ENCODE measurements around the gene CDNF.
A peak's percentile ranks its signal among the peaks of the same experiment; 100 is the strongest.
"Not testable (repeated sequence)": the region's sequence is repeated elsewhere in the genome, so short reads cannot be mapped to it uniquely, and the experiment has no call there.

The CDNF gene

DNA sequence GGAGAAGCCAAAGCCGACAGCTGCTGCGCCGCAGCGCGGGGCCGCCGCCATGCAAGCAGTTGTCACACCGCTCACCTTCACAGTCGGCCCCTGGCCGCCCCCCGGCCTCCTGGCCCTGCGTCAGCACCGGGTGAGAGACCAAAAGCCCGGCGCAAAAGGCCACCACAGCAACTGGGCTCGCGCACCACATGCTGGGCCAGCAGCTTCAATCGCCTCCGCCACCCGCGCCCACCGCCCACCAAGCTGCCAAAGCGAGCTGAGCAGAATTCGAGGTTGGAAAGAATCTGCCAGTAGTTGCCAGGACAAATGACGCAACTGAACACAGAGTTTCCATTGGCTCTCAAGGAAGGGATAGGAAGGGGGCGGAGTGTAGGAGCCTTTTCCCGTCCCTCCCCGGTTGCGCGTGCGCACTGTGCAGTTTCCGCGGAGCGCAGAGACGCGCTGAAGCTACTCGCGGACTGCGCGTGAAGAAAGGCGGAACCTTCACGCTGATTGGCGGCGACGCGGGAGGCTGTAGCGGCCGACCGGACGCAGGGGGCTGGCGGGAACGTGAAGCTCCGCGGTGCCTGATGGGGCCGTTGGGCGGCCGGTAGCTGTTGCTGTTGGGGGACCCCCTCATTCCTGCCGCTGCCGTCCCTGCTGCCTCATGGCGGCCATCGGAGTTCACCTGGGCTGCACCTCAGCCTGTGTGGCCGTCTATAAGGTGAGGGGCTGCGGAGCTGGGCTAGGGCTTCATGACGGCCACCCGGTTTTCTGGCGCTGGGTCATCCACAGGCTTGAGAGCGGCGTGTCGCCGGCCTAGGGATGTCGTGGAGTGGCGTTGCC lies at the start of gene CDNF, which contains the start of the genes HSPA14 and MSANTD7:
CDNF (minus strand) TSS at position 281 of the 825 bp plus-strand sequence; CDS start at position 190, 91 bp downstream.
HSPA14 (plus strand) TSS at position 550 of the 825 bp plus-strand sequence; CDS start at position 647, 97 bp downstream.
MSANTD7 (plus strand) TSS at position 550 of the 825 bp plus-strand sequence. CDS start 3,979 bp downstream, outside the sequence.
- DNase-seq: peak; percentile 94

DNA sequence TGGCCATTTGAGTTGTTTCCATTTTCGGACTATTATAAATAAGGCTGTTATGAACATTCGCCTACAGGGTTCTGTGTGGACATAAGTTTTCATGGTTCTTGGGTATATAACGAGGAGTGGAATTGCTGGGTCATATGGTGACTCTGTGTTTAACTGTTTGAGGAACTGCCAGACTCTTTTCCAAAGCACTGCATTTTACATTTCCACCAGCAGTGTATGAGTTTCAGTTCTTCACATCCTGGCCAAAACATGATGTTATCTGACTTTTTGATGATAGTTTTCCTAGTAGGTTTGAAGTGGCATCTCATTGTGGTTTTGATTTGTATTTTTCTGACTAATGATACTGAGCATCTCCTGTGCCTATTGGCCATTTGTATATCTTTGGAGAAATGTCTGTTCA lies 46.2 kb upstream of the CDNF start:
- no peak for DNase-seq

DNA sequence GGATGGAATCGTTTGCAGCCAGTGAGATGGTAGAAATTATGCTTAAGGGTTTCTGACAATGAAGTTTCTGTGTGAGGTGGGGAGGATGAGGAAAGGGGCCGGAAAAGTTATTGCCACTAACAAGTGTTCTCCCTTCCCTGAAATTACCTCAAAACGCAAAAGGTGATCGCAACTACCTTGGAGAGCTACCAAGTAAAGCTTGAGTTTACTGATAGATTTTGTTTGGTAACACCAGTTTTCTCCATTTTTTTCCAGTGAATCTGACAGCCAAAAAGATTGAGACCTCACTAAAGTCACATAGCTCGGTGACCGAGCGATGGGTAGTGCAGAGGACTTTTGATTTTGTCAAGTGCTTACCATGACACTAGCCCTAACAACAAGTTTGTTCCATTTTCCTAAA lies 42.4 kb upstream of the CDNF start:
- DNase-seq: no peak

DNA sequence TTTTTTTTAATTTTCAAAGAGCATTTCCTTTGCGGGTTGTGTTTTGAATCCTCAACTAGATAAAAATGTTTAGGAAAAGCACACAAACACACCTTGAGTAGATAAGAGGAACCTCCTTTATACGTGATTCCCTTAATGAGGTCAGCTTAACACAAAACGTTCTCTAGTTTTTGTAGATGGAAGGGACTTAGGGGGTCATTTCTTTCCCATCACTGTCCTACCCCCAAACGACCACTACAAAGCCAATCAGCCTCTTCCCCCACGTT lies 42.0 kb upstream of the CDNF start:
- DNase-seq: no peak

DNA sequence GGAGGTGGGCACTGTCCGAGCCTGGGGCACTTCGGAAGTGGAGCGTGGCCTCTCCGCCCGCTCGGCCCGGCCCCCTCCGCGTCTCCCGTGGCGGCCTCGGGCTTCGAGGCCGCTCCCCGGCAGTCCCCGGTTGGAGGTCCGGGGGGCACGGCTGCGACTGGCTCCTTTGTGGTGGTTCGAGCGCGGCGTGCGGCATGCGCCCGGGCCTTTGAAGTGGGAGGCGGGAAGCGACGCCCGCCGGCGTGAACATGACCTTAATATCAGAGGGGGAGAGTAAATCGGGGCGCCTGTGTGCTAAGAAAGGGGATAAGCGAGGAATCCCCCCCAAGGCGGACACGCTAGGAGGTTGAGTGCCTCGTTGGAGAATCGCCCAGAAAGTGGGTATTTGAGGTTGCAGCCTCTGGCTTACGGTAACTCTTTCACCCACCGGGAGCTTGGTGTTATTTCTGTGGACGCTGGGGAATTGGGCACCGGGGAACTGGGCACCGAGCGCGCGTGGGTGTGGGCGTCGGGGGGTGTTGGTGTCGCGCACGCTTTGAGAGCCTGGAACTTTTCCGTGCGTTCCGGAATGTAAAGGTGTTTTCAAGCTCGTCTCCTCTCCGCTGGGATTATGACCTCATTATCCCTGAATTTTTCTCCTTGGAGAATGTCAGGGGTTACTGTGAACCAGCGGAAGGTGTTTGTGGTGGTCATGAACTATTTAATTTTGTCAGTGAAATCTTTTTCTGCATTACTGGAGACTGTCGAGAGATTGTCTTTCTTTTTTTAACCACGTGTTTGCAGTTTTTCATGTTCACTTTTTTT lies 41.5 kb upstream of the CDNF start:
- no peak for DNase-seq

DNA sequence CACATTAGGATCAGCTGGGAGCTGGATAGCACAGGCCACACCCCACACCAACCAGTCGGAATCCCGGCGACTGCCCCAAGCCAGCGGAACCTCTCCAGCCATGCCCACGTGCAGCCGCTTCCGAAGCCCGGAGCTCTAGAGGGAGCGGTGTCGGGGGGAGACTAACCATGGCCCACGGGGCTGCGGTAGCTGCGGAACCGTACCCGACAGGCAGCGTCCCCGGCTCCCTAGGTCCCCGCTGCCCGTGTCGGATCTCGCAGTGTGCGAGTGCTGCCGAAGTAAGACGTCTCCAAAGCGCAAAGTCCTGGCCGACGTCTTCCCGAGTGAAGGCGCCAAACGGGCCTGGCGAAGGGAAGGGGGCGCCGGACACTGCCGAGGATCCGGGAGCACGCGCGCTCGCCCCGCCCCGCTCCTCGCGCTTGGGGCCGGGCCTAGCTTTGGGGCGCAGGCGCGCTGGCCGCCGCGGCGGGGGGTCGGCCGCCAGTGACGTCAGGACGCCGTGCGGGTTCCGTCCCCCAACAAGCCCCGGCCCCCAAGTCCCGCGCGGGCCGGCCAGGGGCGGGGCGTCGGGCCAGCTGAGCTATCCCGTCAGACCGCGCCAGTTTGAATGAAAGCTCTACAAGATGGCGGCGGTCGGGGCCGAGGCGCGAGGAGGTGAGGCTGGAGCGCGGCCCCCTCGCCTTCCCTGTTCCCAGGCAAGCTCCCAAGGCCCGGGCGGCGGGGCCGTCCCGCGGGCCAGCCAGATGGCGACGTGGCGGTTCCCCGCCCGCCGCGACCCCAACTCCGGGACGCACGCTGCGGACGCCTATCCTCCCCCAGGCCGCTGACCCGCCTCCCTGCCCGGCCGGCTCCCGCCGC lies 40.7 kb upstream of the CDNF start, which contains the start of gene SUV39H2:
SUV39H2 (plus strand) TSS at position 601 of the 858 bp plus-strand sequence; CDS start at position 624, 23 bp downstream.
- DNase-seq: peak; percentile 66

DNA sequence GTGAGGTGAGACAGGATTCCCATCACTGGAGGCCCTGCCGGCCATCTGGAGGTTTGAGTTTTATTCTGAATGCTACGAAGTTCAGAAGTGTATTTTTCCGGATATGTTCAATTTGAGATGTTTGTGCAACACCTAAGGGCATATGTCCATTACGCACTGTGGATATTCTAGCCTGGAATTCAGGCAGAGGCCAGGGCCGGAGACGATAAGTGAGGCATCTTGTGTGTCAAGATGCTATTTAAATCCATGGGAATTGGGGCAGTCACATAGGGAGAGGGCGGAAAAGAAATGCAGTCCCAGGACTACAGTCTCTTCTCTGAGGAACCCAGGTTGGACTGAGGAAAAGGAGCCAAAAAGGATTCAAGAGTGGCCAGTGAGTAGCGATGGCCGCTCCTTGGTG lies 38.9 kb upstream of the CDNF start:
- no peak for DNase-seq

DNA sequence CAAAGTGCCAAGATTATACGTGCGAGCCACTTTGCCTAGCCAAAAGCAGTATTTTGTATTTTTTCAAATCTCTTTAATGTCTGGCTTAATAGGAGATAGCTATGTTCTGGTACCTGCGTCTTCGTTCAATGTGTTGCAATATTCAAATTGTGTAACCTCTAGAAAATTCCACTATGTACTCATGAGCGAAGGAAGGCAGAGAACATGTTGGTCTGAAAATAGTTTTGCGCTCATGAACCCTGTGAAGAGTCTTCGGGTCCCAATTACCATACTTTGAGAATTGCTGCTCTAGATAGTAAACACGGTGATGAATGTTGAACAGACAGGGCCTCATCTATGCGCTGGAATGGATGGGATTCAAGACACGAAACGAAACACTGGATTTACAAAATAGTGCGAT lies 38.1 kb upstream of the CDNF start:
- no peak for DNase-seq

DNA sequence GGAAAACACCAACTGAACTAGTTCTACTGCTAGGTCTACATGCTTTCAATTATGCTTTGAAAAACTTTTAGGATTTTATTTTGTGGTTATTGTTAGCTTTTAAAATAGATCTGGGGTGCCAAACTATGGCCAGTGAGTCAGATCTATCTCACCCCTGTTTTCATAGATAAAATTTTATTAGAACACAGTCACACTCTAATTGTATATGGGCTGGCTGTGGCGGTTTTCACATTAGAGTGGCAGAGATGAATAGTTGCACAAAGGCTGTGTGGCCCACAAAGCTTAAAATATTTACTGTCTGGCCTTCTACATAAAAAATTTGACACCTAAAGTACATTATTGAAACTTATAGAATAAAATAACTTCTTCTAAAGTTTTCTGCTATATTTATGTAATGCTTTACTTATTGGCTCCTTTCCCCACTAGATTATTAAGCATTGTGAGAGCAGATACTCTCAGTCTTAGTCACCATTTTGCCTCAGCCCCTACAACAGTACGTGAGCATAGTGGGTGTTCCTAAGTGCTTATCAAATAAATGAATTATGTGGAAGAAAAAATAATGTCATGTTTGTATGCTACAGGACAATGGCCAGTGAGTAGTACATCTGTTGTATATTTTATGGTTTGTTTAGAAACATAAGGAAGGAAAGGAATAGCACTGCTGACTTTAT lies 35.4 kb upstream of the CDNF start:
- no peak for DNase-seq

DNA sequence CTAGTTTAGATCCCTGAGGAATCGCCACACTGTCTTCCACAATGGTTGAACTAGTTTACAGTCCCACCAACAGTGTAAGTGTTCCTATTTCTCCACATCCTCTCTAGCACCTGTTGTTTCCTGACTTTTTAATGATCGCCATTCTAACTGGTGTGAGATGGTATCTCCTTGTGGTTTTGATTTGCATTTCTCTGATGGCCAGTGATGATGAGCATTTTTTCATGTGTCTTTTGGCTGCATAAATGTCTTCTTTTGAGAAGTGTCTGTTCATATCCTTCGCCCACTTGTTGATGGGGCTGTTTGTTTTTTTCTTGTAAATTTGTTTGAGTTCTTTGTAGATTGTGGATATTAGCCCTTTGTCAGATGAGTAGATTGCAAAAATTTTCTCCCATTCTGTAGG lies 27.0 kb upstream of the CDNF start:
- not testable (repeated sequence) for DNase-seq

DNA sequence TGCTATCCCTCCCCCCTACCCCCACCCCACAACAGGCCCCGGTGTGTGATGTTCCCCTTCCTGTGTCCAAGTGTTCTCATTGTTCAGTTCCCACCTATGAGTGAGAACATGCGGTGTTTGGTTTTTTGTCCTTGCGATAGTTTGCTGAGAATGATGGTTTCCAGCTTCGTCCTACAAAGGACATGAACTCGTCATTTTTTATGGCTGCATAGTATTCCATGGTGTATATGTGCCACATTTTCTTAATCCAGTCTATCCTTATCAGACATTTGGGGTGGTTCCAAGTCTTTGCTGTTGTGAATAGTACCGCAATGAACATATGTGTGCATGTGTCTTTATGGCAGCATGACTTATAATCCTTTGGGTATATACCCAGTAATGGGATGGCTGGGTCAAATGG lies 26.6 kb upstream of the CDNF start:
- DNase-seq: not testable (repeated sequence)

DNA sequence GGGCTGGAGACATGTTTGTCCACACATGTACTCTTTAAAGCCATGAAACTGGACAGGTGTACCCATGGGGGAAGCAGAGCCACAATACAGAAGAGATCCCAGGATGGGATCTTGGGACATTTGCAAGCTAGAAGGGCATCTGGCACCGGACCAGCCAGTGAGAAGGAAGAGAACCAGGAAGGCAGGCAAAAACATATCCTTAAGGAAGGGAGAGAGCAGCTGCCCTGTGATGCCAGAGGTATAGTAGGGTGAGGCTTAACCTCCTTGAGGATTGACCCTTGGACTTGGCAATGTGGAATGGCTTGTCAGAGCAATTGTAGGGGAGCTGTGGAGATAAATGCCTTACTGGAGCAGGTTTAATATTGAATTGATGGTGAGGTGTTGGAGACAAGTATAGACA lies 23.0 kb upstream of the CDNF start:
- DNase-seq: no peak

DNA sequence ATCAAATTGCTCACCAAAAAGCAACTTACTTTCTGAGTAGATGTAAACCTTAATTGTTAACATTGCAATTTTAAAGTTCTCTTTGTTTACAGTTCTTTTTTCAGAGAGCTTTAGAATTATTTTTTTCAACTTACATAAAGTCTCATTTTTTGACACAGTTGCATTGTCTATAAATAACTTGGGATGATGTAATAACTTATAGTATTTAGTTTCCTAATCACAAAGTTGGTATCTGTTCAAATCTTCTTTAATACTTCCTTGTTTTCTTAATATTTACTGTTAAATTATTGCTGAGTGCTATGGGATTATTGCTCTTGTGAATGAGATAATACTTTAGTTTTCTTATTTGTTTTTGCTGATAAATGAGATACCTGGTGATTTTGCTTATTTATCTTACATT lies 21.9 kb upstream of the CDNF start:
- no peak for DNase-seq

DNA sequence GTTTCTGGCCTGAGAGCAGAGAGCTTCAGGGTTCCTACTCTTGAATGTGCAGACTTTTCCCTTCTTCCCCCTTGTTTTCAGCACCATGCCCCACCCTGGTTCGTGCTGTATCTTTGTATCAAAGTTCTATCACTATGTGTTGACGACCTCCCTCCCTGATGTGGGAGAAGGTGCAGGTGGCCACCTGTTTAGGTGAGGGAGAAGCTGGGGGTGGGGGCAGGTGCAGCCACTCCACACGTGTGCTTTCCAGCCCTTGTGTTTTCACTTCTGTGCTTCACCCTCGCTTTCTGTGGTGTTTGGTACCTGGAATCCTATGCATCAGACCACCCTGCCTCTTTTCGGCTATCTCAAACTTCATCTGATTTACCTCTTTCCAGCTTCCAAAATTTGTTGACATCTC lies 21.2 kb upstream of the CDNF start:
- DNase-seq: no peak

DNA sequence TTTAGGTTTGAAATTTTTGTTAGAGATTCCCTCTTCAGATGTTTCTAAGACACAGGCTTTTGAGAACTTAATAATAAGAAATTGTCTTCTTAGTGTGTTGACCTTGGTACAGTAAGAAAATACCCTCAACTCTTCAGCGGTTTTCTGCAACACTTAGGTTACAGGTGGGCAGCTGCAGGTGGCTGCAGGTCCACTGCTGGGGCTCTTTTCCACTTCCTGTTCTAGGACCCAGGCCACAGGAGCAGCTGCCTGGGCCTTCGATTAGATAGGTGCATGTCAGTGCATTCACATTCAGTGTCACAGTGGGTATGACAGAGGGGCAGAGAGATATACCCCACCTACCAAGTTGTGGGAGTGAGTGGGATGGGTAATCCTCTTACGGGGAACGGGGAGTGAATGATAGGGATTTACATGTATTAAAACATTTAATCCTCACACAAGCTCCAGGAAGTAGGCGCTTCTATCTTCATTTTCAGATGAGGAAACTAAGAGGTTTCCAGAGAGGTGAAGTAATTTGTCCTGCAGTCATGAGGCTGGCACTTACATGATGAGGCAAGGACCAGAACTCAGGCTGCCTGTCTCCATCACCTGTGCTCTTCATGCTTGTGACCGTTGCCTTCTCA lies 20.6 kb upstream of the CDNF start:
- DNase-seq: no peak

DNA sequence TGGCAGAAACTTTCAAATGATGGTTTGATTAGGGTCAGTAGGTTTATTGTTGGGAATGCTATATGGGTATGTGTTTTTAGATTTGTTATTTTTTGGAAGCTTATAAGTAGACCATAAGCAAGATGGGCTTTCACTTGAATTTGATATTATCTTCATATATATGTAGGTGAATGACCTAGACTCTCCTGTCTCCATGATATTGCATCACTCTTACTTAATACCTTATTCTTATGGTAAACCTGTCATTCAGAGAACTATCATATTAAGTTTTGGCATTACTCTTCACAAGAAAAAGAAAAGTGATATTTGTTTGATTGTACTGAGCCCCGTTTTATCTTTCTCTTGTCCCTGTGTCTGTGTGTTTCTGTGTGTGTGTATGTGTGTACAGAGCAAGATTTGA lies 17.6 kb upstream of the CDNF start:
- no peak for DNase-seq

DNA sequence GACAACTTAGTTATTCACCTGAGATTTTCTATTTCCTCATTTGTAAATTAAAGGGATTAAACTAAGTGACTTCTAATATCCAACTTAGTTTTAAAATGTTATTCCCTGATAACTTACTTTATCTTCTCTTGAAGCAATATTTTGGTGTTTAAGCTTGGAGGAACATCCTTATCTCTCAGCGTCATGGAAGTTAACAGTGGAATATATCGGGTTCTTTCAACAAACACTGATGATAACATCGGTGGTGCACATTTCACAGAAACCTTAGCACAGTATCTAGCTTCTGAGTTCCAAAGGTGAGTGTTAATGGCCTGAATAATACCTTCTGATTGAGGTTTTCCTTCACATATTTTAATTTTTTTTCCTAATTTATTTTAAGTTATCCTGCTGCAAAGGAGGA lies 14.4 kb upstream of the CDNF start:
- no peak for DNase-seq

DNA sequence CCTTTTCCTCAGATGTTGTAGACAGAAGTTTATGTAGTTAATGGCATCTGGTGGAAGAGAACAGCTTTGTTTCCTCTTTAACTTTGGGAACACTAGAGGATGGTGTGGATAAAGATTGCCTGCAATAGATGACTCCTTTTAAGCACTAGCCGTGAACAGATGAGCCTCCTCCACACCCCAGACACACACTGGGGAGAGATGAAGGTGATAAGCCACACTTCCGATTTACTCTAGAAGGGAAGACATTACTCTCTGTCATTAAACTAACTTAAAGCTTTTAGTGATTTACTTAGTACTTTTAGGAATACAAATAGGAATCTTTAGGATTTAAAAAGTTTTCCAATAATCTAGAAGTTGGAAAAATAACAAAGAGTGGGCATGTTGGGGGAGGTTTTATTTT lies 7.1 kb upstream of the CDNF start:
- no peak for DNase-seq

DNA sequence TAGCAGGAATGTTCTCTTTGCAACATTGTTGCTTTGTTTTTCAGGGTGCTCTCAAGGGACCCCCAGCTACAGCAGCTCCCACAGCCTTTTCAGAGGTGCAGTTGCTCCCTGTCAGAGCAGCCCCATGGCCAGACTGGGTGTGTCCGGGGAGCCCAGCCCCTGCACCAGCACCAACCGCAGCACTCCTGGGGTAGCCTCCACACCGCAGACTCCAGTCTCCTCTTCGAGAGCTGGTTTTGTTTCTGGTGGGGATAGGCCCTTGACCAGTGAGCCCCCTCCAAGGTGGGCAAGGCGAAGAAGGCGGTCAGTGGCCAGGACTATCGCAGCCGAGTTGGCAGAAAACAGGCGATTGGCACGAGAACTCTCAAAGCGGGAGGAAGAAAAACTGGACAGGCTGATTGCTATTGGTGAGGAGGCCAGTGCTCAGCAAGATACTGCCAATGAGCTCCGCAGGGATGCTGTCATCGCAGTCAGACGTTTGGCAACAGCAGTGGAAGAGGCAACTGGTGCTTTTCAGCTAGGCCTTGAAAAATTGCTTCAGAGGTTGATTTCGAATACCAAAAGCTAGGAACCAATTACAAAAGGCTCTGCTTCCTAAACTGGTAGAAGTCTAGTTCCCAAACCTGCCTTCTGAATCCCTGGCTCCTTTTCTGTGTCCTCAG lies 5.6 kb upstream of the CDNF start:
- no peak for DNase-seq

DNA sequence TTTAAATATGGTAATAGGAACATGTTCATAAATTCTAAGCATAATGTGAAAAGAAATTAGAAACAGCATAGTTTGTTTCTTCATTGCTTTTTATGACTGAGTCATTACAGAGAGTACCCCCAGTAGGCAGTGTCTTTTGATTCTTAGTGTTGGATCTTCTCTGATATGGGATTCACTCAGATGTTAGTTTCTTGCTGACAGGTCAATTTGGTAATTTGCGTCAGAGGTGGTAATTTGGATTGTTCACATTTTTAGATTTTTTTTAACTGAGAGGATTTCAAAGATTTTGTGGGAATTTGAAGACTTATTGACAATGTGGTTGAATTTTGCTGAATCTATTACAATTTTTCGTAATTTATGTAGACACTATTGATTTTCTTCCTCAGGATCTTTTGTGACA lies 2.3 kb upstream of the CDNF start:
- no peak for DNase-seq

DNA sequence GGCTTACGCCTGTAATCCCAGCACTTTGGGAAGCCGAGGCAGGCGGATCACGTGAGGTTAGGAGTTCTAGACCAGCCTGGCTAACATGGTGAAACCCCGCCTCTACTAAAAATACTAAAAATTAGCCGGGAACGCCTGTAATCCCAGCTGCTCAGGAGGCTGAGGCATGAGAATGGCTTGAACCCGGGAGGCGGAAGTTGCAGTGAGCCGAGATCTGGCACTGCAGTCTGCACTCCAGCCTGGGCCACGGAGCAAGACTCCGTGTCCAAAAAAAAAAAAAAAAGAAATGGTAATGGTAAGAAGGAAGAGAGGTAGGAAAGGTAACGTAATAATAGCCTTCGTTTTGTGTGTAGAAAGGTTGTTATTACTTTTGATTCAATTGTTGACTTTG lies 1.5 kb upstream of the CDNF start:
- DNase-seq: no peak
